HUES64 (cell line): ENCODE results near the gene PPP1R12A.

ENCODE experiments used
- H3K27ac ChIP-seq: 2 replicates; pipeline ENCODE4 v1.7.0; 2013; ENCODE audit warnings: low read depth, low read length, inconsistent platforms
- H3K27me3 ChIP-seq: 2 replicates; pipeline ENCODE4 v1.6.1; 2013; ENCODE audit warnings: mild to moderate bottlenecking, low read length; ENCODE audit not compliant: insufficient read depth
- H3K36me3 ChIP-seq: 2 replicates; pipeline ENCODE4 v1.6.1; 2013; ENCODE audit warnings: mild to moderate bottlenecking, low read length; ENCODE audit not compliant: insufficient read depth
- H3K4me1 ChIP-seq: 2 replicates; pipeline ENCODE4 v1.6.1; 2013; ENCODE audit warnings: mild to moderate bottlenecking, low read length, moderate library complexity; ENCODE audit not compliant: insufficient read depth
- H3K4me3 ChIP-seq: 2 replicates; pipeline ENCODE4 v1.5.1; 2013; ENCODE audit warnings: mild to moderate bottlenecking, low read length, moderate library complexity
- H3K9ac ChIP-seq: 2 replicates; pipeline ENCODE4 v1.6.1; 2013; ENCODE audit warnings: mild to moderate bottlenecking, low read depth, low read length
- H3K9me3 ChIP-seq: 2 replicates; pipeline ENCODE4 v1.6.1; 2013; ENCODE audit warnings: low read depth, low read length; ENCODE audit not compliant: insufficient read depth
- WGBS: fragments of 150-250, 120-280 bp; methylation state at CpG from one replicate; pipeline ENCODE4 v1.1.7; 2013; ENCODE audit warnings: missing lambda C conversion rate; 5-methylcytosine and 5-hydroxymethylcytosine counted together

The PPP1R12A gene

DNA sequence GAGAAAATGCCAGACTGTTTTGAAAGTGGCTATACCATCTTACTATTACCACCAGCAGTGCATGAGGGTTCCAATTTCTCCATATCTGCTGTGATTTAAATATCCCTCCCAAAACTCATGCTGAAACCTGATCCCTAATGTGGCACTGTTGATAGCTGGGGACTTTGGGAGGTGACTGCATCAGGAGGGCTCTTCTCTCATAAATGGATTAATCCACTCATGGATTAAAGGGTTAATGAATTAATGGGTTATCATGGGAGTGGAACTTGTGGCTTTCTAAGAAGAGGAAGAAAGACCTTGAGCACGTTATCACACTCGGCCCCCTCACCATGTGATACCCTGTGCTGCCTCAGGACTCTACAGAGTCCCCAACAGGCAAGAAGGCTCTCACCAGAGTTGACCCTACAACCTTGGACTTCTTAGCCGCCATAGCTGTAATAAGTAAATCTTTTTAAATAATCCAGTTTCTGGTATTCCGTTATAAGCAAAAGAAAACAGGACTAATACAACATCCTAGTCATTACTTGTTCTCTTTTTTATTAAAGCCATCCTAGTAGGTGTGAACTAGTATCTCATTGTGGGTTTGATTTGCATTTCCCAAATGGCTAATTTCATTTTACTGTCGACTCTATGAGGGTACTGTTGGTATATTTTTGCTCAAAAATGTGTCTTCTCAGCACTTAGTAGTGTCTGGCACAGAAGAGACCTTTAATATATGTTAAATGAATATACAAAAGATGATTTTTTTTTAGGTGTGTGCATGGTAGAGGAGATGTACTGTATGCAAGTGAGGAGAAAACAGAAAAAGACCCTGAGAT lies 14.3 kb downstream of the PPP1R12A start:
- WGBS: 96% methylated on average over 5 of the region's 5 CpGs
- no peaks in the 10 kb centered on the region for H3K27me3 ChIP-seq
- no peaks in the 10 kb centered on the region for H3K9me3 ChIP-seq
- H3K4me3 ChIP-seq: no peak overlapping the region
- H3K4me1 ChIP-seq: peaks cover 11% of the 10 kb centered on the region; the same call in 1 of the 2 replicates
- no peaks in the 10 kb centered on the region for H3K36me3 ChIP-seq
- H3K27ac ChIP-seq: no peak overlapping the region
- H3K9ac ChIP-seq: no peak overlapping the region

DNA sequence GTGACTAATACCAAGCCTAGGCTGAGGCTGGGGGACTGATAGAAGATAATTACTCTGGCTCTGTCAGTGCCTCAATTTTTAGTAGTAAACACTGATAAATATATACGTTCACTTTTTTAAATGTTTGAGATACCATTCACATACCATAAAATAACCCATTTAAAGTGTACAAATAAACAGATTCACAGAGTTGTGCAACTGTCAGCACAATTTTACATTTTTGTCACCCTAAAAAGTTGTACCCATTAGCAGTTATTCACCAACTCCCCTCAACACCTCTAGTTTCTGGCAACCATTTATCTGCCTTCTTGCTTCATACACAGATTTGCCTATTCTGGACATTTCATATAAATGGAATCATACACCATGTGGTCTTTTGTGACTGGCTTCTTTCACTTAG lies 15.1 kb downstream of the PPP1R12A start:
- Histone ChIP-seq H3K4me1 (peaks cover 11% of the 10 kb centered on the region; the same call in 1 of the 2 replicates), H3K9me3 (no peaks in the 10 kb centered on the region), H3K36me3 (no peaks in the 10 kb centered on the region), H3K9ac (no peak overlapping the region), H3K27ac (no peak overlapping the region), H3K4me3 (no peak overlapping the region), H3K27me3 (no peaks in the 10 kb centered on the region)
- WGBS: 94% methylated on average over 1 of the region's 1 CpG

DNA sequence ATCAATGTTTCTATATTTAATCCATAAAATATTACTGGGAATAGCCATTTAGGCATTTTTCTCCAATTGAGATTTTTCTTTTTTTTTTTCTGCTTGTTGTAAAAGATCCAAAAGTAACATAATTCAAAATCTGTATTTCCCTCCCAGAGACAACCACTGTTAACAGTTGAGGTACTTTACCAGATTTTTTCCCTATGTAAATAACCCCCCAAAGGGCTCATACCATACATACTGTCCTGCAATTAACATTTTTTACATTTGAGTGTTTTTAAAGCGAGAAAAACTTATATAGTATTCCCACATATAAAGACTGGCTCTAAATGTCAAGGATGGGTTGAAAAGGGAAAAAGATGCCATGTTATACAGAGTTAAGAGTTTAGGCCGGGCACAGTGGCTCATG lies 18.1 kb downstream of the PPP1R12A start:
- WGBS: 95% methylated on average over 1 of the region's 2 CpGs

DNA sequence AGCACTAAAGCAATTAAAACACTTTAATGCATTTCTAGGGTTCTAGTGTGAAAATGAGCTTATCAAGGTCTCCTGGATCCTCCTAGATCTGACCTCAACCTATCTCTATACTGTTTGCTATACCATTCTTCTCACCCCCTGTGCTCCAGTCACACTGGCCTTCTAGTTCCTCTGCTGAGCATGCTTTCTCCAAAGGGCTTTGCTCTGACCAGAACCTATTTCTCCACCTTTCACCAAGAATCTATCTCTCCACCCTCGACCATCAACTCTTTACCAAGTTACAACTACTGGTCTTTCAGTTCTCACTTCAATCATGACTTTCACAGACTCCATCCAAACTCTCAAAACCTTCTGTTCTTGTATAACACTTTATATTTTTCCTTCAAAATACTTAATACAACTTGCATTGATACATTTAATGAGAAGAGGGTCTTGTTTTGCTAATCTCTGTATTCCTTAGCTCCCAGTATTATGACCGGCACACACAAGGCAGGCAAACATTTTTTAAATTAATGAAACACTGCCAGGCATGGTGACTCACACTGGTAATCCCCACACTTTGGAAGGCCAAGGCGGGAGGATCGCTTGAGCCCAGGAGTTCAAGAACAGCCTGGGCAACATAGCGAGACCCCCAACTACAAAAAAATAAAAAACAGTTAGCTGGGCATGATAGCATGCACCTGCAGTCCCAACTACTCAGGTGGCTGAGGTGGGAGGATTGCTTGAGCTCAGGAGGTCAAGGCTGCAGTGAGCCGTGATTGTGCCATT lies 22.8 kb downstream of the PPP1R12A start:
- 91% methylated on average over 6 of the region's 6 CpGs for WGBS
- Histone ChIP-seq H3K36me3 (no peaks in the 10 kb centered on the region), H3K4me3 (no peak overlapping the region), H3K4me1 (peaks cover 17% of the 10 kb centered on the region), H3K9me3 (no peaks in the 10 kb centered on the region), H3K9ac (no peak overlapping the region), H3K27ac (no peak overlapping the region), H3K27me3 (no peaks in the 10 kb centered on the region)

More for the DNA sequence above, 18.1 kb downstream of the PPP1R12A start:
- H3K27me3 ChIP-seq: no peaks in the 10 kb centered on the region
- peaks cover 11% of the 10 kb centered on the region; the same call in 1 of the 2 replicates for H3K4me1 ChIP-seq
- H3K36me3 ChIP-seq: no peaks in the 10 kb centered on the region
- H3K4me3 ChIP-seq: no peak overlapping the region
- no peaks in the 10 kb centered on the region for H3K9me3 ChIP-seq
- H3K9ac ChIP-seq: no peak overlapping the region
- no peak overlapping the region for H3K27ac ChIP-seq

DNA sequence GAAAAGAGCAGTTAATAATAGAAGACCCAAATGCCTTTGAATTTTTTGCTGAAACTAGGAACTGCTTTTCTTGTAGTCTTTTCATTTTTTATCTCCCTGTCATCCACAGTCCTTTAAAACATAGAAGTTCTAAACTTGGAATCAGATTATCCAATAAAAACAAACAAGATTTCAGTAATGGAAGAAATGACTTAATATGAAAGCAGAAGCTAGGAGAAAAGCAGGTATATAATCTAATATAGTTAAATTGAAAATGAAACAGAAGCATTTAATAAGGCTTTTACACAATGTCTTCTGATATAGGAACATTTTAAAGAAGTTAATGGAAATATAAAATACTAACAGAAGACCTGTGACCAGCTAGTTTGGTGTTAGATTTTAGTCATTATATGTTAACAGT lies 26.5 kb downstream of the PPP1R12A start:
- Histone ChIP-seq H3K4me3 (no peak overlapping the region), H3K9me3 (no peaks in the 10 kb centered on the region), H3K27me3 (no peaks in the 10 kb centered on the region), H3K9ac (no peak overlapping the region), H3K4me1 (peaks cover 11% of the 10 kb centered on the region), H3K27ac (no peak overlapping the region), H3K36me3 (no peaks in the 10 kb centered on the region)

- H3K27me3 ChIP-seq: no peaks in the 10 kb centered on the region
- 100% methylated on average over 2 of the region's 2 CpGs for WGBS
- H3K27ac ChIP-seq: no peak overlapping the region
- peaks cover 5% of the 10 kb centered on the region; the same call in 1 of the 2 replicates for H3K4me1 ChIP-seq
- no peak overlapping the region for H3K9ac ChIP-seq
- no peak overlapping the region for H3K4me3 ChIP-seq
- H3K36me3 ChIP-seq: no peaks in the 10 kb centered on the region
- H3K9me3 ChIP-seq: no peaks in the 10 kb centered on the region
Observed at GRCh38 chr12:79901506-79901905, 33.4 kb downstream of the PPP1R12A start.

- peaks cover 5% of the 10 kb centered on the region; the same call in 1 of the 2 replicates for H3K4me1 ChIP-seq
- no peaks in the 10 kb centered on the region for H3K9me3 ChIP-seq
- H3K4me3 ChIP-seq: no peak overlapping the region
- H3K36me3 ChIP-seq: no peaks in the 10 kb centered on the region
- whole genome bisulfite sequencing: 96% methylated on average over 2 of the region's 2 CpGs
- H3K9ac ChIP-seq: no peak overlapping the region
- no peaks in the 10 kb centered on the region for H3K27me3 ChIP-seq
- no peak overlapping the region for H3K27ac ChIP-seq
Observed at GRCh38 chr12:79900951-79901350, 33.9 kb downstream of the PPP1R12A start.

DNA sequence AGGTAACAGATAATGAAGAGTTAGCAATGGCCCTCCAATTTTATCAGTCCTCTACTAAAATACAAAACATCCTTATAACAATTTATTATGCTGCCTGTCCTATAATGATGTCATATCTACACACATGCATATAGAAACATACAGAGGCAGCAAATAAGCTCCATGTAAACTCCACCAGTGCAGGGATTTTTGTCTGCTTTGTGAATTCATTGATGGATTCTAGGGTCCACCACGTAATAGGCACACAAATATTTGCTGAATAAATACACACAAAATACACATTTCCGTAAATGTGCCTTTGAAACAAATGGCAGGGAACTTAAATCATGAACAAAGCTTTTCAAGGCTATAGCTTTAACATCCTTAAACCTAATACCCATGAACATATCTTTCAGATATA lies 34.7 kb downstream of the PPP1R12A start:
- Histone ChIP-seq H3K27ac (no peak overlapping the region), H3K4me1 (peaks cover 11% of the 10 kb centered on the region; the same call in 1 of the 2 replicates), H3K9ac (no peak overlapping the region), H3K27me3 (no peaks in the 10 kb centered on the region), H3K9me3 (no peaks in the 10 kb centered on the region), H3K36me3 (no peaks in the 10 kb centered on the region), H3K4me3 (no peak overlapping the region)
- 97% methylated on average over 2 of the region's 2 CpGs for WGBS

- Histone ChIP-seq H3K4me1 (peaks cover 17% of the 10 kb centered on the region; the same call in 1 of the 2 replicates), H3K9me3 (no peaks in the 10 kb centered on the region), H3K4me3 (no peak overlapping the region), H3K9ac (no peak overlapping the region), H3K27ac (no peak overlapping the region), H3K36me3 (no peaks in the 10 kb centered on the region), H3K27me3 (no peaks in the 10 kb centered on the region)
- WGBS: 51% methylated on average over 1 of the region's 1 CpG
Observed at GRCh38 chr12:79897617-79898016, 37.3 kb downstream of the PPP1R12A start.

GRCh38 chr12:79895804-79896203 lies 39.1 kb downstream of the PPP1R12A start:
- H3K4me3 ChIP-seq: no peak overlapping the region
- peaks cover 23% of the 10 kb centered on the region; the same call in 1 of the 2 replicates for H3K4me1 ChIP-seq
- H3K9me3 ChIP-seq: no peaks in the 10 kb centered on the region
- H3K36me3 ChIP-seq: no peaks in the 10 kb centered on the region
- WGBS: no CpG with 5 or more reads among the region's 1 CpG
- no peak overlapping the region for H3K9ac ChIP-seq
- H3K27me3 ChIP-seq: no peaks in the 10 kb centered on the region
- H3K27ac ChIP-seq: no peak overlapping the region

DNA sequence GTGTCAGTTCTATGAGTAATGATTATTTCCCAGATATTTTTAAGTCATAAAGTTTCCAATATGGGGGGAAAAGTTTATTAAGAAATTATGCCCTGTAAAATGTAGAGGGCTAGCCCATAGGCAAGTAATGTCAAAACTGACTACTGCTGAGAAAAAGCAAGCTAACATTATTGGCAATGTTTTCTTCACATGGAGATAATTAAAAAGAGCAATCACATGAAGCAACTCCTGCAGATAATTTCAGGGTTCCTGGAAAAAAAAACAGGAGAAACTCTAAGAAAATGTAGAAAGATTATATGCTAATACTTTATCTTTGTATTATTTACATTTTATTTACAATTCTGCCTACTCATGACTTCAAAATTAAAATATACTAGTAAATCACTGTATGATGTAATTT lies 39.8 kb downstream of the PPP1R12A start:
- H3K27me3 ChIP-seq: no peaks in the 10 kb centered on the region

More for the DNA sequence above, 39.8 kb downstream of the PPP1R12A start:
- Histone ChIP-seq H3K36me3 (no peaks in the 10 kb centered on the region), H3K9me3 (no peaks in the 10 kb centered on the region), H3K4me1 (peaks cover 24% of the 10 kb centered on the region), H3K4me3 (no peak overlapping the region), H3K9ac (no peak overlapping the region), H3K27ac (no peak overlapping the region)
